ENCODE data around the gene CLDN15.
"Not testable (repeated sequence)": the region's sequence is repeated elsewhere in the genome, so short reads cannot be mapped to it uniquely, and the experiment has no call there.

CLDN15 gene

DNA sequence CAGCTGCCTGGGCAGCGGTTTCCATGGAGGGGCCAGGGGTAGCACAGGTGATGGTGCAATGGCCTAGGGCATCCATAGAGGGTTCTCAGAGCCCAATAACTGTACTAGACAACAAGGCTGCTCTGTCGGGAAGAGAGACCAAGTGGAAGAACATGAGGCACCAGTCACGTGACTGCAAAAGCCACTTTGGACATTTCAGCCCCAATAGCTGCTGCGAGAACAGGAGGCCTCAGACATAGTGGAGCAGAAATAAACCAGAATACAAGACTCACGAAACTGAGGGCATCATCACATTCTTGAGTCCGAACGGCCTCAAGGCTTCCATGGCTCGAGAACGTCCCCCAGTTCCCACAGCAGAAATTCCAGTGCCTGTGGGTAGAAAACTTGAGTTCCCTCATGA, 39.6 kb upstream of the CLDN15 start:
- H3K4me1 Mint-ChIP-seq: peaks cover 14% of the 10 kb centered on the region
- no peaks in the 10 kb centered on the region for H3K36me3 Mint-ChIP-seq (ENCODE audit: low read depth)
- TF ChIP-seq, protein P1, sequence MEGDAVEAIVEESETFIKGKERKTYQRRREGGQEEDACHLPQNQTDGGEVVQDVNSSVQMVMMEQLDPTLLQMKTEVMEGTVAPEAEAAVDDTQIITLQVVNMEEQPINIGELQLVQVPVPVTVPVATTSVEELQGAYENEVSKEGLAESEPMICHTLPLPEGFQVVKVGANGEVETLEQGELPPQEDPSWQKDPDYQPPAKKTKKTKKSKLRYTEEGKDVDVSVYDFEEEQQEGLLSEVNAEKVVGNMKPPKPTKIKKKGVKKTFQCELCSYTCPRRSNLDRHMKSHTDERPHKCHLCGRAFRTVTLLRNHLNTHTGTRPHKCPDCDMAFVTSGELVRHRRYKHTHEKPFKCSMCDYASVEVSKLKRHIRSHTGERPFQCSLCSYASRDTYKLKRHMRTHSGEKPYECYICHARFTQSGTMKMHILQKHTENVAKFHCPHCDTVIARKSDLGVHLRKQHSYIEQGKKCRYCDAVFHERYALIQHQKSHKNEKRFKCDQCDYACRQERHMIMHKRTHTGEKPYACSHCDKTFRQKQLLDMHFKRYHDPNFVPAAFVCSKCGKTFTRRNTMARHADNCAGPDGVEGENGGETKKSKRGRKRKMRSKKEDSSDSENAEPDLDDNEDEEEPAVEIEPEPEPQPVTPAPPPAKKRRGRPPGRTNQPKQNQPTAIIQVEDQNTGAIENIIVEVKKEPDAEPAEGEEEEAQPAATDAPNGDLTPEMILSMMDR (IDR thresholded peaks at IDR 0.05): no peak
- peaks cover 4% of the 10 kb centered on the region for H3K9me3 Mint-ChIP-seq
- H3K27me3 Mint-ChIP-seq (ENCODE audit: low read depth, poor library complexity): peaks cover 11% of the 10 kb centered on the region
- no peak overlapping the region for H3K27ac Mint-ChIP-seq
- no peak for DNase-seq
- no peak overlapping the region for H3K4me3 Mint-ChIP-seq

DNA sequence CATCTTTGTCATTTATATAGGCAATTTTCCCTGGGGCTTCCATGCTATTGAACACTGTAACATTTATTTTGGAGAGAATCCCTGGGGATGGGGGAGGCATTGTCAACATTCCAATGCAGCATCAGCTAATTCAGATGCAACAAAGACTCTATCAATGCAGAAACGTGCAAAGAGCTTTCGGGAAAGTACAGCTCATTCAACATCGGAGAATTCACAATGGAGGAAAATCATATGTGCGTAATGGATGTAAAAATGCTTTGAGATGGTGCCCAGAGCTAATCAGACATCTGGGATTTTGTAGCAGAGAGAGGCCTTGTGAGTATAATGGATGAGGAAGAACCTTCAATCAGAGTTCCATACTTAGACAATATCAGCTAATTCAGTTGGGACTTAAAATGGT, 35.6 kb upstream of the CLDN15 start:
- H3K9me3 Mint-ChIP-seq: peaks cover 4% of the 10 kb centered on the region
- H3K4me3 Mint-ChIP-seq: no peak overlapping the region
- H3K27me3 Mint-ChIP-seq (ENCODE audit: low read depth, poor library complexity): peaks cover 12% of the 10 kb centered on the region
- no peak for DNase-seq
- H3K27ac Mint-ChIP-seq: no peak overlapping the region
- TF ChIP-seq, protein P1 (IDR thresholded peaks at IDR 0.05): no peak
- no peaks in the 10 kb centered on the region for H3K36me3 Mint-ChIP-seq (ENCODE audit: low read depth)
- peaks cover 5% of the 10 kb centered on the region for H3K4me1 Mint-ChIP-seq

DNA sequence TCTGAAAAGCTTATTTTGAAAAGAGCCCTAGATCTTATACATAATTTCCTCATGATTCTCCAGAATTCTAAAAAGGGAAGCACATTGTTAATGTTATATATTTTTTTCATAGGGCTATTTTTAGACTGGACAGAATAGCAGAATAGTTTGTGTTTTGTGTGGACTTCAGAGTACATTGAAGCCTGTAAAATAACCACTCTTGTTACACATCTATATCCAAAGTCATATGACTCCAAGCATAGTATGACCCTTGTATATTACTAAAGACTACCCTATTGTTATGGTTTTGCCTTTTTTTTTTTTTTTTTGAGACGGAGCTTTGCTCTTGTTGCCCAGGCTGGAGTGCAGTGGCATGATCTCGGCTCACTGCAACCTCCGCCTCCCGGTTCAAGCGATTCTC, 33.4 kb upstream of the CLDN15 start:
- H3K27me3 Mint-ChIP-seq (ENCODE audit: low read depth, poor library complexity): peaks cover 5% of the 10 kb centered on the region
- no peak for DNase-seq
- H3K27ac Mint-ChIP-seq: no peak overlapping the region
- H3K4me1 Mint-ChIP-seq: peaks cover 5% of the 10 kb centered on the region
- H3K9me3 Mint-ChIP-seq: peaks cover 4% of the 10 kb centered on the region
- TF ChIP-seq, protein P1 (IDR thresholded peaks at IDR 0.05): no peak
- no peaks in the 10 kb centered on the region for H3K36me3 Mint-ChIP-seq (ENCODE audit: low read depth)
- H3K4me3 Mint-ChIP-seq: no peak overlapping the region

DNA sequence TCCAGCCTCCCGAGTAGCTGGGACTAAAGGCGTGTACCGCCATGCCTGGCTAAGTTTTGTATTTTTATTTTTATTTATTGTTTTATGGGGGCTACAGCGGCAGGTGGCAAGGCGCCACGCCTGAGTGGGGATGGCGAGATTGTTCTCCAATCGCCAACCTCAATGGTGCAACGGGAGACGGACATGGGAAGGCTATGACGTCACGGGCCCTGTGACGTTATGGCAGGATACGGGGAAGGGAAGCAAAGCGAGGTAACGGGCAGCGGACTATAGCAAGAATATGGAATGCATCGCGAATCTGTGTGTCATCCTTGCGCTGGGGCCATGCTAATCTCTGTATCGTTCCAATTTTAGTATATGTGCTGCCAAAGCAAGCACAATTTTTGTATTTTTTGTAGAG, 32.1 kb upstream of the CLDN15 start:
- Mint-ChIP-seq H3K27ac (no peak overlapping the region), H3K4me3 (no peak overlapping the region), H3K9me3 (peaks cover 4% of the 10 kb centered on the region), H3K27me3 (ENCODE audit: low read depth, poor library complexity) (peaks cover 5% of the 10 kb centered on the region), H3K36me3 (ENCODE audit: low read depth) (no peaks in the 10 kb centered on the region), H3K4me1 (peaks cover 5% of the 10 kb centered on the region)
- DNase-seq: no peak
- TF ChIP-seq, protein P1 (IDR thresholded peaks at IDR 0.05): no peak

DNA sequence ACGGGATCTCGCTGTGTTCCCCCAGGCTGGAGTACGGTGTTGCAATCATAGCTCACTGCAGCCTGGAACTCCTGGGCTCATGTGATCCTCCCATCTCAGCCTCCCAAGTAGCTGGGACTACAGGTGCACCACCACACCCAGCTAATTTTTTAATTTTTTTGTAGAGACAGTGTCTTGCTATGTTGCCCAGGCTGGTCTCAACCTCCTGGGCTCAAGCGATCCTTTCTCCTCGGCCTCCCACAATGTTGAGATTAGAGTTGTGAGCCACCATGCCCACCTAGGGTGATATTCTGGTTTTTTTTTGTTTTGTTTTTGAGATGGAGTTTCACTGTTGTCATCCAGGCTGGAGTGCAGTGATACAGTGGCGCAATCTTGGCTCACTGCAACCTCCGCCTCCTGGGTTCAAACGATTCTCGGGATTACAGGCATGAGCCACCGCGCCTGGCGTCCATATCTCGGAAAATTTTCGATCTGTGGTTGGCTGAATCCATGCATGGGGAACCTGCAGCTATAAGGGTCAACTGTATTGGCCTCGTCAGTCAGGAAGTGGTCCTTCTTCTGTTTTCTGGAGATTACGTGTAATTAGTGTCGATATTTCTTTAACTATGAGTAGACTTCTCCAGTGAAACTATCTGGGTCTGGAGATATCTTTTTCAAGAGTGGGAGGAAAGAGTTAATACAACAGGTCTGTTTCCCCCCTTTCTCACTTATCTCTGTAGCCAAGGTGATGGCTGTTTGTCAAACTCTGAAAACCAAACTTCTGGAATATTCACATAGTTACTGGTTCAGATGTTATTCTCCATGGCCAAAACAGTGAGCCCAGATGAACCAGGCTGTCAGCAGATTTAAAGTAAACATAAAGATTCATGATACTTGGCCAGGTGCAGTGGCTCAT, 28.3 kb upstream of the CLDN15 start:
- peaks cover 4% of the 10 kb centered on the region for H3K9me3 Mint-ChIP-seq
- DNase-seq: no peak
- TF ChIP-seq, protein P1 (IDR thresholded peaks at IDR 0.05): no peak
- H3K36me3 Mint-ChIP-seq (ENCODE audit: low read depth): no peaks in the 10 kb centered on the region
- peaks cover 18% of the 10 kb centered on the region for H3K4me1 Mint-ChIP-seq
- peaks cover 13% of the 10 kb centered on the region for H3K27me3 Mint-ChIP-seq (ENCODE audit: low read depth, poor library complexity)
- no peak overlapping the region for H3K4me3 Mint-ChIP-seq
- no peak overlapping the region for H3K27ac Mint-ChIP-seq

DNA sequence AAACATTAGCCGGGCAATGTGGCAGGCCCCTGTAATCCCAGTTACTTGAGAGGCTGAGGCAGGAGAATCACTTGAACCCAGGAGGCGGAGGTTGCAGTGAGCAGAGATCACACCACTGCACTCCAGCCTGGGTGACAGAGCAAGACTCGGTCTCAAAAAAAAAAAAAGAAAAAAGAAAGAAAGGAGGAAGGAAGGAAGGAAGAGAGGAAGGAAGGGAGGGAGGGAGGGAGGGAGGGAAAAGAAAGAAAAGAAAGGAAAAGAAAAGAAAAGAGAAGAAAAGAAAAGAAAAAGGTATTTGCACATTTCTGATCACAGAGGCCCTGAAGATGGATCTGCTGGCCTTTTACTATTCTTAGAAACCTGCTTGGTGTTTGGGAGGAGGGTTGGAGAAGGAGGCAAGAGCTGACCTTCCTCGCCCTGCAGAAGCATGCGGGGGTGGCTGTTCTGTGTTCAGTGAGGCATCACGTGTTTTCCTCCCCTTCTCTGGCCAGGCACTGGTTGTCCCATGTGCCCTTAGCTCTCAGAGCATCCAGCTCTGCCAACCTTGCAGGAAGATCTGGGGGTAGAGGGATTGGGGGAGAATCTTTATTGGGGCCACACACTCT, 26.6 kb upstream of the CLDN15 start:
- H3K27me3 Mint-ChIP-seq (ENCODE audit: low read depth, poor library complexity); H3K9me3 Mint-ChIP-seq; H3K36me3 Mint-ChIP-seq (ENCODE audit: low read depth); H3K4me3 Mint-ChIP-seq: not testable (repeated sequence)
- Mint-ChIP-seq H3K4me1 (peaks cover 18% of the 10 kb centered on the region), H3K27ac (peak overlapping the region; percentile 42)
- DNase-seq: peak; percentile 45
